ENCODE data around the gene TACR2.

The TACR2 gene

GRCh38 chr10:69402386-69402785 is 14.3 kb downstream of the TACR2 start:
- DNase-seq (ENCODE audit: low read depth): no peak

- no peak for DNase-seq (ENCODE audit: low read depth)
Observed at GRCh38 chr10:69401416-69401815, 15.3 kb downstream of the TACR2 start.

GRCh38 chr10:69400936-69401335 is 15.8 kb downstream of the TACR2 start:
- DNase-seq (ENCODE audit: low read depth): no peak

GRCh38 chr10:69398466-69398865 is 18.3 kb downstream of the TACR2 start:
- no peak for DNase-seq (ENCODE audit: low read depth)

GRCh38 chr10:69397972-69398371 is 18.7 kb downstream of the TACR2 start:
- no peak for DNase-seq (ENCODE audit: low read depth)

GRCh38 chr10:69394020-69394419 is 22.7 kb downstream of the TACR2 start:
- no peak for DNase-seq (ENCODE audit: low read depth)

- DNase-seq (ENCODE audit: low read depth): peak; percentile 71
Observed at GRCh38 chr10:69392481-69393000, 24.2 kb downstream of the TACR2 start.

- DNase-seq (ENCODE audit: low read depth): no peak
Observed at GRCh38 chr10:69391158-69391557, 25.6 kb downstream of the TACR2 start.

- no peak for DNase-seq (ENCODE audit: low read depth)
Observed at GRCh38 chr10:69389827-69390490, 26.8 kb downstream of the TACR2 start.

- DNase-seq (ENCODE audit: low read depth): no peak
Observed at GRCh38 chr10:69388488-69388887, 28.2 kb downstream of the TACR2 start.

GRCh38 chr10:69387500-69387899 is 29.2 kb downstream of the TACR2 start:
- no peak for DNase-seq (ENCODE audit: low read depth)

- DNase-seq (ENCODE audit: low read depth): no peak
Observed at GRCh38 chr10:69385454-69386350, 31.0 kb downstream of the TACR2 start.

GRCh38 chr10:69384320-69384719 is 32.4 kb downstream of the TACR2 start:
- no peak for DNase-seq (ENCODE audit: low read depth)

- DNase-seq (ENCODE audit: low read depth): no peak
Observed at GRCh38 chr10:69383558-69383957, 33.2 kb downstream of the TACR2 start.

- no peak for DNase-seq (ENCODE audit: low read depth)
Observed at GRCh38 chr10:69382382-69383117, 34.2 kb downstream of the TACR2 start.

GRCh38 chr10:69379800-69380199 is 36.9 kb downstream of the TACR2 start:
- DNase-seq (ENCODE audit: low read depth): no peak

GRCh38 chr10:69377933-69378332 is 38.8 kb downstream of the TACR2 start:
- no peak for DNase-seq (ENCODE audit: low read depth)

- DNase-seq (ENCODE audit: low read depth): no peak
Observed at GRCh38 chr10:69377191-69377590, 39.5 kb downstream of the TACR2 start.

- DNase-seq (ENCODE audit: low read depth): no peak
Observed at GRCh38 chr10:69376662-69377061, 40.1 kb downstream of the TACR2 start.

- no peak for DNase-seq (ENCODE audit: low read depth)
Observed at GRCh38 chr10:69375307-69376151, 41.2 kb downstream of the TACR2 start.

- no peak for DNase-seq (ENCODE audit: low read depth)
Observed at GRCh38 chr10:69374931-69375306, 41.8 kb downstream of the TACR2 start.

GRCh38 chr10:69374242-69374641 is 42.5 kb downstream of the TACR2 start:
- DNase-seq (ENCODE audit: low read depth): no peak
